Endodermal cell (in vitro differentiated cells): ENCODE data around the gene ITGB1BP1. TPM values are rescaled to one million over a fixed set of nuclear protein-coding genes. Genes with fewer than 3 reads are reported as not detected.
A peak's percentile ranks its signal among the peaks of the same experiment; 100 is the strongest.

Experiments used
- DNase-seq: peaks from one replicate; pipeline ENCODE4 v3.0.0-alpha.2; 2017
- H3K27ac ChIP-seq: 2 replicates; pipeline ENCODE4 v1.5.1; 2013; ENCODE audit warnings: mild to moderate bottlenecking, low read depth, low read length, moderate library complexity
- H3K27me3 ChIP-seq: 2 replicates; pipeline ENCODE4 v1.6.1; 2013; ENCODE audit warnings: mild to moderate bottlenecking, low read length, moderate library complexity; ENCODE audit not compliant: insufficient read depth, control insufficient read depth, poor library complexity, severe bottlenecking
- H3K36me3 ChIP-seq: 2 replicates; pipeline ENCODE4 v1.7.0; 2013; ENCODE audit warnings: mild to moderate bottlenecking, low read length, moderate library complexity; ENCODE audit not compliant: control insufficient read depth, insufficient read depth
- H3K4me1 ChIP-seq: one replicate; pipeline ENCODE4 v1.7.0; 2013; ENCODE audit warnings: low read length; ENCODE audit not compliant: control insufficient read depth, insufficient read depth
- H3K4me3 ChIP-seq: 2 replicates; pipeline ENCODE4 v1.5.1; 2013; ENCODE audit warnings: mild to moderate bottlenecking, low read length, moderate library complexity
- H3K9ac ChIP-seq: 2 replicates; pipeline ENCODE4 v1.6.1; 2013; ENCODE audit warnings: mild to moderate bottlenecking, low read length, moderate library complexity; ENCODE audit not compliant: poor library complexity, severe bottlenecking; ENCODE audit errors: extremely low read depth
- H3K9me3 ChIP-seq: 2 replicates; pipeline ENCODE4 v1.6.1; 2013; ENCODE audit warnings: mild to moderate bottlenecking, low read length, moderate library complexity; ENCODE audit not compliant: control insufficient read depth
- H3K27ac Mint-ChIP-seq: 2 replicates; pipeline ENCODE4 v1.8.0; 2020; ENCODE audit warnings: mixed read lengths
- H3K27me3 Mint-ChIP-seq: 2 replicates; pipeline ENCODE4 v1.8.0; 2021; ENCODE audit warnings: mild to moderate bottlenecking, mixed read lengths; ENCODE audit not compliant: insufficient read depth
- H3K36me3 Mint-ChIP-seq: 2 replicates; pipeline ENCODE4 v1.8.0; 2020; ENCODE audit warnings: low read depth, mixed read lengths
- H3K4me1 Mint-ChIP-seq: 2 replicates; pipeline ENCODE4 v1.8.0; 2020; ENCODE audit warnings: mixed read lengths
- H3K4me3 Mint-ChIP-seq: 2 replicates; pipeline ENCODE4 v1.8.0; 2020; ENCODE audit warnings: mild to moderate bottlenecking, moderate library complexity, mixed read lengths
- H3K9me3 Mint-ChIP-seq: 2 replicates; pipeline ENCODE4 v1.8.0; 2020; ENCODE audit warnings: mild to moderate bottlenecking, mixed read lengths
- CTCF ChIP-seq: fragments of 200-600 bp; sonication (generic); conservative IDR thresholded peaks from 2 replicates; pipeline ENCODE4 v1.5.0; 2021; ENCODE audit warnings: antibody characterized with exemption, mild to moderate bottlenecking
- WGBS, 2 experiments: methylation state at CpG; one replicate each; pipeline versions ENCODE4 v1.1.5 to v1.1.7; 2013; ENCODE audit warnings: missing lambda C conversion rate in 2 of 2, mixed read lengths in 1 of 2; ENCODE audit not compliant: insufficient coverage in 1 of 2, insufficient read length in 1 of 2; 5-methylcytosine and 5-hydroxymethylcytosine counted together
- total RNA-seq, 2 donors: library from RNA; stranded (reverse); fragmentation: NEBNext Ultra II Directional in 1 of 2; extraction: Animal tissue kit (Norgen Biotek cat#: 25700) in 1 of 2; gene quantifications; 2 replicates in 1 of 2; 3 replicates in 1 of 2; pipeline ENCODE4 v1.2.1, GENCODE V29; 2021

Gene ITGB1BP1
- total RNA-seq, 2 donors from 2014 or later, result 34.9 to 58.9 TPM

DNA sequence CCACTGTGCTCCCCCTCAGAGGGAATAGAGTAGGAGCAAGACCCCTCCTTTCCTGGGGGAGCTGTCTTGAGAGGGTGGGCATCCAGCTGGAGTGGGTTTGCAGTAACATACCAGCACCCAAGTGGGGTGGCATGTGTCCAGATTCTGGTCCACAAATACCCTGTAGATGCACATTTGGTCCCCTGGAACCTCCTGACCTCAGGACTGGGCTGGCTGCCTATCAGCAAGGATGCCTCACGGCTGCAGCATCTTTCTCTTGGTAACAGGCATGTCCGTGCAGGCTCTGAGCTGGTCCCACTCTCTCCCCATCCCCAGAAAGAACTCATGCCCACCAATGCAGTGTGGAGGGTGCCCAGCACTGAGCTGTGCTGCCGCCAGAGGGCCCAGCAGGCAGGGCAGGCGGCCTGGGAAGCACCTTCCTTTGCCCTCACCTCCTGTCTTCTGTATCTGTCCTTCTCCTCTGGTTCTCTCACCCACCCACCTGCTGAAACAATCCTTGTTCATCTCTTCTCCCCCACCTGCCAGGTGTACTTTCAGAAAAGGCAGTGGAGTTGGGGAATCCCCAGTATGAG lies 47.4 kb downstream of the ITGB1BP1 start:
- Histone ChIP-seq H3K4me1 (peaks cover 4% of the 10 kb centered on the region), H3K27me3 (no peaks in the 10 kb centered on the region), H3K9ac (no peak overlapping the region), H3K27ac (no peak overlapping the region), H3K4me3 (no peak overlapping the region), H3K36me3 (peaks cover 5% of the 10 kb centered on the region), H3K9me3 (no peaks in the 10 kb centered on the region)
- Mint-ChIP-seq H3K27me3 (no peaks in the 10 kb centered on the region), H3K36me3 (peaks cover 8% of the 10 kb centered on the region), H3K27ac (no peak overlapping the region), H3K4me3 (no peak overlapping the region), H3K9me3 (no peaks in the 10 kb centered on the region), H3K4me1 (peaks cover 11% of the 10 kb centered on the region)
- TF ChIP-seq CTCF, result peak; percentile 54
- DNase-seq, result no peak
- WGBS, 2 experiments, result 87 to 100% methylated on average over 1 to 4 of the region's 4 CpGs

DNA sequence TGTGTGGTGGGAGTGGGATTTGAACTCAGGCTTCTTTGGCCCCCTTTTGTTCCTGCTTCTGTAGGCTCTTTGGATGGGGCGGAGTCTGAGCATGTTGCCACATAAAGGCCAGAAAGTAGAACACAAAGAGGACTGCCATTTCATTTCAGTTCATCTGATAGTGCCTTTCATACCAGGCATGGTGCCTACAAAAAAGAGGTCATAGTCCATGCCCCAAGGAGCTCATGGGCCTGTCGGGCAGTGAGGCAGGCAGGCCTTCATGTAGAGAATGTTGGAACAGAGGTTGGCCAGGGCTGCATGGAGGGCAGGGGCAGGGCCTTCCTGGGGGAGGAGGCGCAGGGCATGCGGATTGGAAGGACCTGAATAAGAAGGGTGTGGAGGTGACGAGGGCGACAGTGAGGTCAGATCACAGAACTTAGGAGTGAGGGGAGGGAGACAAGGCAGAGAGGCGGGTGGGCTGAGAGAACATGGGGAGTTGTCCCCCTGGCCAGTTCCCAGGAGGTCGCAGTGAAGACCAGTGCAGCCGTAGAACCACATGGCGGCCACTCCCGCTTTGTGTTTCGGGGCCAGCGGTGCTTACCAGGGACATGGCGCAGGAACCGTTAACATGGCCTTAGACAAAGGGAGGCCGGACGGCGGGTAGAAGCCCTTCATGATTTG lies 49.1 kb downstream of the ITGB1BP1 start:
- H3K4me1 Mint-ChIP-seq, result peaks cover 17% of the 10 kb centered on the region
- WGBS, 2 experiments, result 94 to 98% methylated on average over 15 to 18 of the region's 18 CpGs
- Histone ChIP-seq H3K36me3 (no peaks in the 10 kb centered on the region), H3K27me3 (no peaks in the 10 kb centered on the region), H3K9me3 (no peaks in the 10 kb centered on the region), H3K4me3 (no peak overlapping the region), H3K9ac (no peak overlapping the region), H3K27ac (no peak overlapping the region), H3K4me1 (no peaks in the 10 kb centered on the region)
- H3K27ac Mint-ChIP-seq, result peak overlapping the region; percentile 18
- no peak for DNase-seq
- H3K4me3 Mint-ChIP-seq, result no peak overlapping the region
- H3K27me3 Mint-ChIP-seq, result no peaks in the 10 kb centered on the region
- H3K9me3 Mint-ChIP-seq, result no peaks in the 10 kb centered on the region
- TF ChIP-seq CTCF, result no peak
- H3K36me3 Mint-ChIP-seq, result peaks cover 6% of the 10 kb centered on the region

GRCh38 chr2:9373476-9373875 lies 49.9 kb downstream of the ITGB1BP1 start:
- Mint-ChIP-seq H3K27ac (no peak overlapping the region), H3K4me1 (peaks cover 17% of the 10 kb centered on the region), H3K27me3 (no peaks in the 10 kb centered on the region), H3K9me3 (no peaks in the 10 kb centered on the region), H3K36me3 (peaks cover 6% of the 10 kb centered on the region), H3K4me3 (no peak overlapping the region)
- no peaks in the 10 kb centered on the region for H3K9me3 ChIP-seq
- no peaks in the 10 kb centered on the region for H3K4me1 ChIP-seq
- no peaks in the 10 kb centered on the region for H3K27me3 ChIP-seq
- no peak for TF ChIP-seq CTCF
- no peak for DNase-seq
- H3K36me3 ChIP-seq, result no peaks in the 10 kb centered on the region
- WGBS, 2 experiments, result 94 to 96% methylated on average over 6 of the region's 6 CpGs
- no peak overlapping the region for H3K4me3 ChIP-seq
- no peak overlapping the region for H3K27ac ChIP-seq
- no peak overlapping the region for H3K9ac ChIP-seq
